ENCODE results near the gene DNAH17.

The DNAH17 gene

GRCh38 chr17:78576389-78577112, 645 bp downstream of the DNAH17 start:
- DNase-seq (ENCODE audit: extremely low read depth in 1 of 2, low read depth in 1 of 2): no peak

DNA sequence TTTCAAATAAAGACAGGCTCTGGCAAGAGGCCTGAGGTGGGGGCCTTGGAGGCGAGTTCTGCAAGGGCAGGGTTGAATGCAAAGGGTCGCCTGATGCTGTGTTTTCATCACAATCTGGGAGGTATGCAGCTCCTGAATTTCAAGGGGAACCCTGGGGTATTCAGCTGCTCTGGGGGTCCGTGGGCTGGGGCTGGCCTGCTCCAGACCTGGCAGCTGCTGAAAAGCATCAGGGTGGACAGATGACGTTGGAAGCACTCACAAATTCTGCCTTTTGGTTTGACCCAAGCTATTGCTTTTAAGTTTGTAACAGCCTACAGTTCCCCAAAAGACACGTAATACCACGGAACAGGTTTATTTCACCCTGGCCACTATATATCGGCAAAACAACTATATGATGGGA, 1.3 kb downstream of the DNAH17 start:
- DNase-seq (ENCODE audit: extremely low read depth in 1 of 2, low read depth in 1 of 2): no peak

- DNase-seq (ENCODE audit: extremely low read depth in 1 of 2, low read depth in 1 of 2): no peak
Measured at GRCh38 chr17:78575340-78575739, 1.9 kb downstream of the DNAH17 start.

DNA sequence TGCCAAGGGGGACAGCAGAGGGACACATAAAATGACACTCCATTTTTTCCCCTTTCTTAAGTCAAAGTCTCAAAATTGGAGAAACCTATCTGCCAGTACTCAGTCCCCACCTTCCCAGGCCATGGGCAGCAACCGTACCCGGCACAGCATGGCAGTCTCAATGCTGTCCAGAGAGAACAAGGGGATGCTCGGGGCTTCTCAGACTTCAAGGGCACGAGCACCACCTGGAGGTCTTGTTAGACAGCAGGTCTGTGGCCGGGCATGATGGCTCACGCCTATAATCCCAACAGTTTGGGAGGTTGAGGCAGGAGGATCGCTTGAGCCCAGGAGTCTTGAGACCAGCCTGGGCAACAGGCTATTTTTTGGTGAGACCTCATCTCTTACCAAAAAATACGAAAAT, 3.2 kb downstream of the DNAH17 start:
- DNase-seq (ENCODE audit: extremely low read depth in 1 of 2, low read depth in 1 of 2): no peak

DNA sequence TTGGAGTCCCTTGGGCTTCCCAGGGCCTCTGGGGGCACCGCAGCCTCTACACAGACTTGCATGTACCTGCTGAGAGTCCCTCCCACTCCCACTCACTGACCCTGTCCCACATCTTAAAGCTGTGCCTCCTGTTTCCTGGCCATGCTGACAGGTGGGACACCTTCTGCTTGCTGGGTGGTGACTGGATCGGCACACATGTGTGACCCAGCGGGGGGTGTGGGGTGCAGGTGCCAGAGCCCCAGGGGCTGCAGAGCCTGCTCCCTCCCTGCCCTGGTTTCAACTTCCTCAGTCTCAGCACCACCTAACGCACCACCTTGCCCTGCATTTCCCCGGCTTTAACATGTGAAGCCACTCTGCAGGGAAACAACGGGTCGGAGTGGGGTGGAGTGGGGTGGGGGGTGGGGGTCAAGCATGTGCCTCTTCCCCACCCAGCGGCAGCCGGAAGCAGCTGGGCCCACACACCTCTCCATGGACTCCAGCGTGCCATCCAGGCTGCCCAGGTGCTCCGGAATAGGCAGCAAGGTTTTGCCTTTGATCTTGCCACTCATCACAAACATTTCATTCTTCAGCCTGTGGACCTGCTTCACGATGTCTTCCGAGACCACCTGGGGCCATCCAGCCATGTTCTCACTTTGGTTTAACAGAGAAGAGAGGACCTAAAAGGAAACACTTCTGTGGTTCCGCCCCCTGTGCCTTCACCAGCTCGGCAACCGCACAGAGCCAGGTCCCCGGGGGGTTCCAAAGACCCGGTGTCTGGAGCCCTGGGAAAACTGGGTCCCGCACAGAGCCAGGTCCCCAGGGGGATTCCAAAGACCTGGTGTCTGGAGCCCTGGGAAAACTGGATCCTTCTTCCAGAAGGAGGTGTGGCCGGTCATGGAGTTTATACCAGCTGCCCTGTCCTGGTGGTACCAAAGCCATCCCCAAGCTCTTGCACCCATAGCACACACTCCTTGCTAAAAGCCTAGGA, 4.7 kb downstream of the DNAH17 start:
- DNase-seq (ENCODE audit: extremely low read depth in 1 of 2, low read depth in 1 of 2): no peak

DNA sequence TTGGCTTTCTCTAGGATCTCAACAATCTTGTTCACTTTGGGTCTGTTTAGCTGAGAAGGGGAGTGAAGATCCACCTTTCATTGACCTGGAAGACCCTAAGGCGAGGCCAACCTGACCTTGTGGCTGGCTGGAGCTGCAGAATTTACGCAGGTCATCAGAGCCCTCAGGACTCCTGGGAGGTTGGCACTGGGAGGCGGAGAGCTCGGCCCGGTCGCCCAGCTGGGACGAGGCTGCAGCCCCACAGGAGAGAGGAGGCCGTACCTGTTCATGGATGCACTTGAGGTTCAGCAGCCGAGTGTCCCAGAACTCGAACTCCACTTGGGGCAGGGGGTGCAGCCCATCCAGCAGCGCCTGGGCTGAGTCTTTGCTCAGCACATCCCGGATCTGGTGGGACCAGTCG, 5.9 kb downstream of the DNAH17 start:
- no peak for DNase-seq (ENCODE audit: extremely low read depth in 1 of 2, low read depth in 1 of 2)

DNA sequence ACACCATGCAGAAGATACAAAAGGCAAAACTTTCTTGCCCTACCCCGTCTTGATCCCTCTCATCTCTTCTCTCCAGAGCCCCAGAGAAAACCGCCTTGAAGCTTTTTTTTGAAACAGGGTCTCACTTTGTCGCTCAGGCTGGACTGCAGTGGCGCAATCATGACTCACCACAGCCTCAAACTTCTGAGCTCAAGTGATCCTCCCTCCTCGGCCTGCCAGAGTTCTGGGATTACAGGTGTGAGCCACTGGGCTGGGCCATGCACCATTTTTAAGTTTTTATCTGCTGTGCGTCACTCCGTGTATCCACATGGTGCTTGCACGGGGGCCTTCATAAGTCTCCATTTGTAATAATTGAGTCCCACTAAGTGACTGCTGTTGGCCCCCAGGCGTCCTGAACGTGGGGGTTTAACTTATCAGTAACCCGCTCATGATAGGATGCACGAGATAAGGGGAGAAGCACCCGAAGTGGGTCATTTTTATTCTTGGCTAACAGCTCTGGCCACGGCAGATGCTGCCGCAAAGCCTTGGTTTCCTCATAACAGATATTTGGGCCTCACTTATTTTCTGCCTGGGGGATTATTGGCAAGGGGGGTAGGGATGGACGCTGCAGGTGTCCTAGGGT, 8.6 kb downstream of the DNAH17 start:
- no peak for DNase-seq (ENCODE audit: extremely low read depth in 1 of 2, low read depth in 1 of 2)

GRCh38 chr17:78567991-78568390, 9.2 kb downstream of the DNAH17 start:
- no peak for DNase-seq (ENCODE audit: extremely low read depth in 1 of 2, low read depth in 1 of 2)

DNA sequence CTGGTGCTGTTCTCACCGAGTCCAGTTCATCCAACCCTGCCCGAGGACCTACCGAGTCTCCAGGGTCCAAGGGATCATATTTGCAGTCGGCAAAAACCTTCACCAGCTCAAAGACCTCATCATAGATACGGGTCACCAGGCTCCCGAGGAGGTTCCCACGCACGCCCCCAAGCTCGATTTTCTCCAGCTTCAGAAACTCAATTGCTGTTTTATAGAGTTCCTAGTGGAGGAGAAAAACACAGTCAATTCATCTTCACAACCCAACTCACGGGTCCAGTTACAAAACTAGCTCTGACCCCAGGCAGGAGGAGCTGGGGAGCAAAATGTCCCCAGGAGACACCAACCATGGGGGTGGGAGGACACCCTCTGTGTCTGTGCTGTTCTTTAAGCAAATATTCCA, 10.2 kb downstream of the DNAH17 start:
- no peak for DNase-seq (ENCODE audit: extremely low read depth in 1 of 2, low read depth in 1 of 2)

DNA sequence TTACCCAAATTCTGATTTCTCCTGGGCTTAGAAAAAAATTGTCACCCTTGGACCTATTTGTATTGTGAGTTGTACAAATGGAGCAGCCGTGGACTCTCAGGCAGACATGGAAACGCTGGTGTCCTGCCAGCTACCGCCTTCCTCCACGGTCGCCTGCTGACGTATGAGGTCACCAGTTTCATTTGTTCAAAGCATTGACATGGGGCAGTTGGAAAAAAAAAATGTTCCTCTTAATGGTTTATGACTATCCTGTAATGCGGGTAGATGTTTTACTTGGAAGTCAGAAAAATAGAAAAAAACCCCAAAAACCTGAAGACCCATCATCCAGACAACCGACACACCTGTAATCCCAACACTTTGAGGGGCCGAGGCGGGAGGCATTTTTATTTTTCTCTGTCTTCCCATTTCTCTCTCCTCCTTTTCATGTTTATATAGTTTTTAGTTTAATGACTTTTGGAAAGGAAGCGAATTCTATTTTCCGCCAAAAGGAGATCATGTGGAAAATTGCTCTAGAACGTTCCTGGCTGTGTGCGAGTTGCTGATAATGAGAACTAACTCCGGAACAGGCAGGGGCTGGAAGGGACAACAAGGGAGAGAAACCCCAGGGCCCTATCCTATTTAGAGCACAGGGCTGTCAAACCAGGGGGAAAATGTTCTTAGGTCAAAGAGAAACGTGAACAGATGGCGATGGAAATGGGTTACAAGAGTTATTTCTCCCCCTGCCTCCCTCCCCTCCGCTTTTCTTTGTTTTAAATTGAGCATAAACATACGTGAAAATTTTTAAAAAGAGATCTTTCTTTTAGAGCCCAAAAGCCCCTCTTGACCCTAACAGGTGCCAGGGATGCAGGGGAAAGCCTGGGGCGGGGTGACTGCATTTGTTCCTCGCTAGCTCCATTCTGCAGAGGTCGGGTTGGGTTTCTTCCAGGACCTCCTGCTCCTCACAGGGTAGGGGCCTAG, 13.7 kb downstream of the DNAH17 start:
- DNase-seq (ENCODE audit: extremely low read depth in 1 of 2, low read depth in 1 of 2): no peak

- no peak for DNase-seq (ENCODE audit: extremely low read depth in 1 of 2, low read depth in 1 of 2)
Measured at GRCh38 chr17:78562734-78563133, 14.5 kb downstream of the DNAH17 start.

DNA sequence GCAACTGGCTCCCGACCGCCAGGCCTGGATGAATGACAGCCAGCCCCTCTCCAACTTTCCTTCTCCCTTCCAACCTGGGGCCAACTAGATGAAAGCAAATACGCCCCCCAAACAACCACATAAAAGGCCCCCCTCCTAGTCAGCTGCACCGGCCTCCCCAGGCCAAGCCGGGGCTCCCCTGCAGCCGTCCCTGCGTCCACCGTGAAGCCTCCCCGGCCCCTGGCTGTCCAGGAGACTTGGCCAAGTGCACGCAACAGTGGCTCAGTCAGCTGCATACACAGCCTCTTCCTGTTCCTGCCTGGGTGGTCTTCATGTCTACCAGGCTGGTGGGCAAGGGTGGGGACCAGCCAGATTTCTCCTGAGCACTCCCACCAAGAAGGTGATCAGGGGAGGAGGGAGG, 16.0 kb downstream of the DNAH17 start:
- no peak for DNase-seq (ENCODE audit: extremely low read depth in 1 of 2, low read depth in 1 of 2)

DNA sequence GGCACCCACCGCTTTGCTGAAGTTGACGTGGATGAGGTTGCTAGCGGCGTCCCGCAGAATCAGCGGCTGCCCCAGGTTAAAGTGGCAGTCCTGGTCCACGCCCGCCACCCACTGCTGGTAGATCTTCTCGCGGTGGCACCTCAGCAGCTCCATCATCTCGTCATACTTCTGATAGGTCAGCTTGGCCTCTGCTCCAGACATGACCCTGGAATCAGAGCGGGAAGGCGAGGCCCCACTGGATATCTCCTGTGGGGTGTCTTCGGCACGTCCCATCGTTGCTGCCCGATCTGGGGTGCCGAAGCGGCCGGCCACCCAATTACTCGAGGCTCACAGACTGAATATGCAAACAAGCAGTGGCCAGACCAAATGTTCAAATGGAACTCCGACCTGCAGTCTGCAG, 16.5 kb downstream of the DNAH17 start:
- no peak for DNase-seq (ENCODE audit: extremely low read depth in 1 of 2, low read depth in 1 of 2)

GRCh38 chr17:78559749-78560368, 17.3 kb downstream of the DNAH17 start:
- DNase-seq (ENCODE audit: extremely low read depth in 1 of 2, low read depth in 1 of 2): no peak

- DNase-seq (ENCODE audit: extremely low read depth in 1 of 2, low read depth in 1 of 2): no peak
Measured at GRCh38 chr17:78558989-78559388, 18.2 kb downstream of the DNAH17 start.

- no peak for DNase-seq (ENCODE audit: extremely low read depth in 1 of 2, low read depth in 1 of 2)
Measured at GRCh38 chr17:78558181-78558850, 18.9 kb downstream of the DNAH17 start.

DNA sequence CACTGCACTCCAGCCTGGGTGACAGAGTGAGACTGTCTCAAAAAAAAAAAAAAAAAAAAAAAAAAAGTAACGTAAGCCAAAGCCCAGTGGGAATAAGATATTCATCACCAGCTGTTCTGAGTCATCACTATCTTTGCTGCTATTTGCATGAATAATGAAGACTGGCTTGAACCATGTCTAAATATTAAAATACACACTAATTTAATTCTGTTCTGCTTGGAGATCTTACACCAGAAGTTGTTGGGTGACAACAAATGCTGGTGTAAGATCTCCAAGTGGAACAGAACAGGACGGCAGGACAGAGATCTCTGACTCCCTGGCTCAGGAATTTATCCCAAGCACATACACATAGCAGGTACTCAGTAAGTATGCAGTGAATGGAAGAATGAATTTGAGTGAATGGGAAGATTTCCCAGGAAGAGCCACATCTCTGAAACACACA, 19.6 kb downstream of the DNAH17 start:
- no peak for DNase-seq (ENCODE audit: extremely low read depth in 1 of 2, low read depth in 1 of 2)

DNA sequence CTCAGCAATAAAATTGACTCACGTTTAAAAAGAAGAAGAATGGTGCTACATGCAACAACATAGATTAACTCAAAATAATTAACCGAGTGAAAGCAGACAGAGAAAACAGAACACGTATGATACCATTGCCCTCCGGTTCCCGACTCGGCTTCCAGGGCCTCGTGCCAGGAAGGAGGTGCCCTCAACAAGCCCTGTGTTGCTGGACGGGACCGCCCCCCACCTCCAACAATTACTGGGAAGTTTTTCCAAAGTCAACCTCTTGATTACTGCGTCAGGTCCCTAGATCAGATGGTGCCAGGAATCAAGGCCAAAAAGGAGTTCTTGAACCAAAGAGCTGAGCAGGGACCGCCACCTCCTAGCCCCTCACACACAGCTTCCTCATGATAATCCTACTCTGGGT, 20.4 kb downstream of the DNAH17 start:
- no peak for DNase-seq (ENCODE audit: extremely low read depth in 1 of 2, low read depth in 1 of 2)

DNA sequence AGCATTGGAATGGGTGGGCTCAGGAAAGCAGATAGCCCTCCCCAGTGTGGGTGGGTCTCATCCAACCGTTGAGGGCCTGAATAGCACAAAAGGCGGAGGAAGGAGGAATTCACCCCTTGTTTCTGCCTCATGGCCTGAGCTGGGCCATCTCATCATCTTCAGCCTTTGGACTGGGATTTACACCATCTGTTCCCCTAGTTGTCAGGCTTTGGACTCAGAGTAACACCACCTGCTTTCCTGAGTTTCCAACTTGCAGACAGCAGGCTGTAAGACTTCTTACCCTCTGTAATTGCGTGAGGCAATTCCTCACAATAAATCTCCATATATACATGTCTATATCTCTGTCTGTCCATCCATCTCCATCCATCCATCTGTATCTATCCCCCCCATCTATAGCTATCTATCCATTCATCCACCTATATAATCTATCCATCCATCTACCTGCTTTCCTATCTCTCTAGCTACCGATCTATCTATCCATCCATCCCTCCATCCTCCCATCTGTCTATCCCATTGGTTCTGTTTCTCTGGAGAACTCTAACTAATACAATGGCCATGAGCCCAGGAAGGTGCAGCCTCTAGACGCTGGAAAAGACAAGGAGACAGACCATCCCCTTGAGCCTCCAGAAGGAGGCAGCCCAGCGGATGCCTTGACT, 21.3 kb downstream of the DNAH17 start:
- no peak for DNase-seq (ENCODE audit: extremely low read depth in 1 of 2, low read depth in 1 of 2)

Measured in activated CD8-positive, alpha-beta memory T cell treated with anti-CD3 and anti-CD28 coated beads for 1 hour (primary cell).